SK-N-SH (cell line): ENCODE results near the gene MRI1.
"Not testable (repeated sequence)": the region's sequence is repeated elsewhere in the genome, so short reads cannot be mapped to it uniquely, and the experiment has no call there.

ENCODE experiments used
- EP300 ChIP-seq, 2 experiments: IDR thresholded peaks; 2 replicates each; pipeline versions ENCODE4 v1.4.0 to v1.6.1; 2012; ENCODE audit warnings: borderline replicate concordance in 1 of 2, low read depth in 1 of 2, low read length in 1 of 2
- POLR2AphosphoS5 ChIP-seq: IDR thresholded peaks from 2 replicates; pipeline ENCODE4 v1.6.1; 2012; ENCODE audit warnings: low read depth, low read length
- SIN3A ChIP-seq: IDR thresholded peaks from 2 replicates; pipeline ENCODE4 v1.6.1; 2012; ENCODE audit warnings: low read depth, mild to moderate bottlenecking, low read length, moderate library complexity, borderline replicate concordance
- TF ChIP-seq, protein P1 (sequence below): fragments of 200-600 bp; sonication (generic); IDR thresholded peaks from 2 replicates; pipeline ENCODE4 v1.6.1; 2017; ENCODE audit warnings: antibody characterized with exemption, mild to moderate bottlenecking, moderate library complexity
- TF ChIP-seq, protein P2 (sequence below): IDR thresholded peaks from 2 replicates; pipeline ENCODE4 v1.6.1; 2012; ENCODE audit warnings: mild to moderate bottlenecking, low read depth, low read length, moderate library complexity

DNA sequence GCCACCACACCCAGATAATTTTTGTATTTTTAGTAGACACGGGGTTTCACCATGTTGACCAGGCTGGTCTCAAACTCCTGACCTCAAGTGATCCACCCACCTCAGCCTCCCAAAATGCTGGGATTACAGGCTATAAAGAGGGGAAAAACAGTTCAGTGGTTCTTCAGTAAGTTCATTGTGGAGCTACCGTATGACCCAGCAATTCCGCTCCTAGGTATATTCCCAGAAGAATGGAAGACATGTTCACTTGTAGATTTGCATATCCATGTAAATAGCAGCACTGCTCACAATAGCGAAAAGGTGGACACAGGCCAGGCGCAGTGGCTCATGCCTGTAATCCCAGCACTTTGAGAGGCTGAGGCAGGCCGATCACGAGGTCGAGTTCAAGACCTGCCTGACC, 15.5 kb downstream of the MRI1 start:
- TF ChIP-seq, protein P1, sequence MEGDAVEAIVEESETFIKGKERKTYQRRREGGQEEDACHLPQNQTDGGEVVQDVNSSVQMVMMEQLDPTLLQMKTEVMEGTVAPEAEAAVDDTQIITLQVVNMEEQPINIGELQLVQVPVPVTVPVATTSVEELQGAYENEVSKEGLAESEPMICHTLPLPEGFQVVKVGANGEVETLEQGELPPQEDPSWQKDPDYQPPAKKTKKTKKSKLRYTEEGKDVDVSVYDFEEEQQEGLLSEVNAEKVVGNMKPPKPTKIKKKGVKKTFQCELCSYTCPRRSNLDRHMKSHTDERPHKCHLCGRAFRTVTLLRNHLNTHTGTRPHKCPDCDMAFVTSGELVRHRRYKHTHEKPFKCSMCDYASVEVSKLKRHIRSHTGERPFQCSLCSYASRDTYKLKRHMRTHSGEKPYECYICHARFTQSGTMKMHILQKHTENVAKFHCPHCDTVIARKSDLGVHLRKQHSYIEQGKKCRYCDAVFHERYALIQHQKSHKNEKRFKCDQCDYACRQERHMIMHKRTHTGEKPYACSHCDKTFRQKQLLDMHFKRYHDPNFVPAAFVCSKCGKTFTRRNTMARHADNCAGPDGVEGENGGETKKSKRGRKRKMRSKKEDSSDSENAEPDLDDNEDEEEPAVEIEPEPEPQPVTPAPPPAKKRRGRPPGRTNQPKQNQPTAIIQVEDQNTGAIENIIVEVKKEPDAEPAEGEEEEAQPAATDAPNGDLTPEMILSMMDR: not testable (repeated sequence)
- not testable (repeated sequence) for TF ChIP-seq POLR2AphosphoS5; EP300 (IDR thresholded peaks at IDR 0.05; ENCODE audit: borderline replicate concordance in 1 of 2, low read depth in 1 of 2, low read length in 1 of 2); SIN3A
- TF ChIP-seq, protein P2, sequence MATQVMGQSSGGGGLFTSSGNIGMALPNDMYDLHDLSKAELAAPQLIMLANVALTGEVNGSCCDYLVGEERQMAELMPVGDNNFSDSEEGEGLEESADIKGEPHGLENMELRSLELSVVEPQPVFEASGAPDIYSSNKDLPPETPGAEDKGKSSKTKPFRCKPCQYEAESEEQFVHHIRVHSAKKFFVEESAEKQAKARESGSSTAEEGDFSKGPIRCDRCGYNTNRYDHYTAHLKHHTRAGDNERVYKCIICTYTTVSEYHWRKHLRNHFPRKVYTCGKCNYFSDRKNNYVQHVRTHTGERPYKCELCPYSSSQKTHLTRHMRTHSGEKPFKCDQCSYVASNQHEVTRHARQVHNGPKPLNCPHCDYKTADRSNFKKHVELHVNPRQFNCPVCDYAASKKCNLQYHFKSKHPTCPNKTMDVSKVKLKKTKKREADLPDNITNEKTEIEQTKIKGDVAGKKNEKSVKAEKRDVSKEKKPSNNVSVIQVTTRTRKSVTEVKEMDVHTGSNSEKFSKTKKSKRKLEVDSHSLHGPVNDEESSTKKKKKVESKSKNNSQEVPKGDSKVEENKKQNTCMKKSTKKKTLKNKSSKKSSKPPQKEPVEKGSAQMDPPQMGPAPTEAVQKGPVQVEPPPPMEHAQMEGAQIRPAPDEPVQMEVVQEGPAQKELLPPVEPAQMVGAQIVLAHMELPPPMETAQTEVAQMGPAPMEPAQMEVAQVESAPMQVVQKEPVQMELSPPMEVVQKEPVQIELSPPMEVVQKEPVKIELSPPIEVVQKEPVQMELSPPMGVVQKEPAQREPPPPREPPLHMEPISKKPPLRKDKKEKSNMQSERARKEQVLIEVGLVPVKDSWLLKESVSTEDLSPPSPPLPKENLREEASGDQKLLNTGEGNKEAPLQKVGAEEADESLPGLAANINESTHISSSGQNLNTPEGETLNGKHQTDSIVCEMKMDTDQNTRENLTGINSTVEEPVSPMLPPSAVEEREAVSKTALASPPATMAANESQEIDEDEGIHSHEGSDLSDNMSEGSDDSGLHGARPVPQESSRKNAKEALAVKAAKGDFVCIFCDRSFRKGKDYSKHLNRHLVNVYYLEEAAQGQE: not testable (repeated sequence)
